HG03159 (cell line): ENCODE measurements around the gene SCAMP2.
A peak's percentile ranks its signal among the peaks of the same experiment; 100 is the strongest.
"Not testable (repeated sequence)": the region's sequence is repeated elsewhere in the genome, so short reads cannot be mapped to it uniquely, and the experiment has no call there.

Experiments
- ATAC-seq: cut with Tn5 transposase; IDR thresholded peaks from one replicate; pipeline ENCODE4 v1.9.1; 2021; ENCODE audit warnings: mild to moderate bottlenecking, moderate library complexity; ENCODE audit not compliant: unreplicated experiment

The SCAMP2 gene

GRCh38 chr15:74873036-74873755 lies at the start of gene SCAMP2:
Gene SCAMP2 (minus strand): TSS chr15:74873365. CDS start chr15:74873255, 110 bp downstream.
- peak; percentile 79 for ATAC-seq

- no peak for ATAC-seq
Observed at GRCh38 chr15:74920456-74920855, 47.3 kb upstream of the SCAMP2 start.

GRCh38 chr15:74917676-74918075 lies 44.5 kb upstream of the SCAMP2 start:
- ATAC-seq: no peak

- not testable (repeated sequence) for ATAC-seq
Observed at GRCh38 chr15:74913799-74914198, 40.6 kb upstream of the SCAMP2 start.

GRCh38 chr15:74913041-74913440 lies 39.9 kb upstream of the SCAMP2 start:
- ATAC-seq: no peak

GRCh38 chr15:74908635-74909034 lies 35.5 kb upstream of the SCAMP2 start:
- no peak for ATAC-seq

- no peak for ATAC-seq
Observed at GRCh38 chr15:74907163-74907870, 34.2 kb upstream of the SCAMP2 start.

GRCh38 chr15:74906450-74907162 lies 33.4 kb upstream of the SCAMP2 start, which contains the start of gene FAM219B:
Gene FAM219B (minus strand): TSS chr15:74906851. CDS start chr15:74906800, 51 bp downstream.
- ATAC-seq: peak; percentile 87

- ATAC-seq: no peak
Observed at GRCh38 chr15:74906067-74906449, 32.9 kb upstream of the SCAMP2 start.

GRCh38 chr15:74904190-74904805 lies 31.1 kb upstream of the SCAMP2 start:
- no peak for ATAC-seq

- no peak for ATAC-seq
Observed at GRCh38 chr15:74903676-74904075, 30.5 kb upstream of the SCAMP2 start.

GRCh38 chr15:74902295-74903075 lies 29.3 kb upstream of the SCAMP2 start:
- no peak for ATAC-seq

- ATAC-seq: no peak
Observed at GRCh38 chr15:74901612-74902063, 28.5 kb upstream of the SCAMP2 start.

GRCh38 chr15:74897300-74897701 lies 24.1 kb upstream of the SCAMP2 start:
- ATAC-seq: no peak

GRCh38 chr15:74896316-74896715 lies 23.2 kb upstream of the SCAMP2 start:
- no peak for ATAC-seq

- ATAC-seq: no peak
Observed at GRCh38 chr15:74895830-74896229, 22.7 kb upstream of the SCAMP2 start.

- ATAC-seq: not testable (repeated sequence)
Observed at GRCh38 chr15:74894383-74894782, 21.2 kb upstream of the SCAMP2 start.

GRCh38 chr15:74893627-74894026 lies 20.5 kb upstream of the SCAMP2 start:
- no peak for ATAC-seq

- no peak for ATAC-seq
Observed at GRCh38 chr15:74892931-74893330, 19.8 kb upstream of the SCAMP2 start.

- no peak for ATAC-seq
Observed at GRCh38 chr15:74892313-74892712, 19.1 kb upstream of the SCAMP2 start.
